CD14-positive monocyte (primary cell): ENCODE data around the gene MEGF8. TPM values are rescaled to one million over a fixed set of nuclear protein-coding genes. Genes with fewer than 3 reads are reported as not detected.

Experiments used
- DNase-seq, 3 donors: peaks; one replicate each; pipeline ENCODE4 v3.0.0-alpha.2; 2011 to 2022
- H2AFZ ChIP-seq: 2 replicates; pipeline ENCODE4 v1.6.0; 2012; ENCODE audit warnings: mild to moderate bottlenecking, low read depth, low read length, inconsistent platforms; ENCODE audit not compliant: insufficient read depth, poor library complexity, severe bottlenecking
- H3K27ac ChIP-seq, 2 donors: 1 replicate in 1 of 2; 2 replicates in 1 of 2; pipeline ENCODE4 v1.5.1; 2012 to 2013; ENCODE audit warnings: low read length in 2 of 2, control low read depth in 1 of 2, inconsistent platforms in 1 of 2, low read depth in 1 of 2, mild to moderate bottlenecking in 1 of 2
- H3K27me3 ChIP-seq, 2 donors: one replicate each; pipeline versions ENCODE4 v1.6.0 to v1.6.1; 2011 to 2013; ENCODE audit warnings: low read length in 2 of 2; ENCODE audit not compliant: control insufficient read depth in 2 of 2, insufficient read depth in 2 of 2
- H3K36me3 ChIP-seq, 2 donors: replicated peaks in 1 of 2; 1 replicate in 1 of 2; 2 replicates in 1 of 2; pipeline versions ENCODE4 v1.5.1 to v1.6.1; 2012 to 2013; ENCODE audit warnings: low read length in 2 of 2, control low read depth in 1 of 2, inconsistent platforms in 1 of 2, mild to moderate bottlenecking in 1 of 2; ENCODE audit not compliant: insufficient read depth in 2 of 2, control insufficient read depth in 1 of 2
- H3K4me1 ChIP-seq, 2 donors: 1 replicate in 1 of 2; 2 replicates in 1 of 2; pipeline versions ENCODE4 v1.5.1 to v1.6.1; 2012 to 2013; ENCODE audit warnings: low read length in 2 of 2, control low read depth in 1 of 2, inconsistent platforms in 1 of 2, mild to moderate bottlenecking in 1 of 2, moderate library complexity in 1 of 2; ENCODE audit not compliant: insufficient read depth in 2 of 2, control insufficient read depth in 1 of 2
- H3K4me2 ChIP-seq: replicated peaks from 2 replicates; pipeline ENCODE3; 2012; ENCODE audit warnings: low read length, moderate library complexity, mild to moderate bottlenecking; ENCODE audit not compliant: poor library complexity, severe bottlenecking; ENCODE audit errors: extremely low read depth
- H3K4me3 ChIP-seq, 3 experiments: fragments of 200-600 bp in 1 of 3; sonication (generic) in 1 of 3; replicated peaks in 1 of 3; 1 replicate in 2 of 3; 2 replicates in 1 of 3; pipeline ENCODE4 v1.5.1; 2011 to 2013; ENCODE audit warnings: low read length in 3 of 3, mild to moderate bottlenecking in 3 of 3, control low read depth in 2 of 3, low read depth in 2 of 3, inconsistent platforms in 1 of 3, moderate library complexity in 1 of 3
- H3K79me2 ChIP-seq: 2 replicates; pipeline ENCODE4 v1.6.0; 2012; ENCODE audit warnings: mild to moderate bottlenecking, control low read depth, inconsistent platforms, low read length, moderate library complexity; ENCODE audit not compliant: insufficient read depth
- H3K9ac ChIP-seq: 2 replicates; pipeline ENCODE4 v1.6.0; 2017; ENCODE audit warnings: low read length, mild to moderate bottlenecking; ENCODE audit not compliant: insufficient read depth, poor library complexity, severe bottlenecking
- H3K9me3 ChIP-seq, 2 donors: replicated peaks in 1 of 2; 1 replicate in 1 of 2; 2 replicates in 1 of 2; pipeline versions ENCODE4 v1.5.1 to v1.6.1; 2012 to 2013; ENCODE audit warnings: low read length in 2 of 2, control low read depth in 1 of 2; ENCODE audit not compliant: control insufficient read depth in 1 of 2, insufficient read depth in 1 of 2
- H4K20me1 ChIP-seq: 2 replicates; pipeline ENCODE4 v1.6.0; 2012; ENCODE audit warnings: mild to moderate bottlenecking, low read length, control low read depth, moderate library complexity; ENCODE audit not compliant: insufficient read depth
- H3K27ac Mint-ChIP-seq, 7 donors: one replicate each; pipeline ENCODE4 v1.8.0; 2020; ENCODE audit warnings: mild to moderate bottlenecking in 7 of 7, mixed read lengths in 7 of 7, moderate library complexity in 6 of 7, inconsistent platforms in 2 of 7
- H3K27me3 Mint-ChIP-seq, 3 donors: one replicate each; pipeline ENCODE4 v1.8.0; 2021 to 2022; ENCODE audit warnings: low read depth in 3 of 3, mild to moderate bottlenecking in 3 of 3, mixed read lengths in 3 of 3, moderate library complexity in 3 of 3, inconsistent platforms in 1 of 3
- H3K36me3 Mint-ChIP-seq, 2 donors: one replicate each; pipeline ENCODE4 v1.8.0; 2020; ENCODE audit warnings: mixed read lengths in 2 of 2, inconsistent platforms in 1 of 2, mild to moderate bottlenecking in 1 of 2
- H3K4me1 Mint-ChIP-seq: one replicate; pipeline ENCODE4 v1.8.0; 2020; ENCODE audit warnings: mild to moderate bottlenecking, mixed read lengths
- H3K4me3 Mint-ChIP-seq, 2 donors: one replicate each; pipeline ENCODE4 v1.8.0; 2020; ENCODE audit warnings: mild to moderate bottlenecking in 2 of 2, mixed read lengths in 2 of 2, moderate library complexity in 1 of 2
- H3K9me3 Mint-ChIP-seq, 7 donors: one replicate each; pipeline ENCODE4 v1.8.0; 2020 to 2022; ENCODE audit warnings: mixed read lengths in 7 of 7, mild to moderate bottlenecking in 6 of 7, moderate library complexity in 6 of 7, inconsistent platforms in 2 of 7
- CTCF ChIP-seq: fragments of 200-600 bp; IDR thresholded peaks from one replicate; pipeline ENCODE4 v1.8.0; 2022; ENCODE audit warnings: antibody characterized with exemption, mild to moderate bottlenecking
- whole genome bisulfite sequencing: methylation state at CpG from one replicate; pipeline ENCODE4 v1.1.5; 2013; ENCODE audit warnings: missing lambda C conversion rate; ENCODE audit not compliant: insufficient coverage; 5-methylcytosine and 5-hydroxymethylcytosine counted together
- intact Hi-C, 2 donors: fragments of 100-400 bp; cut with micrococcal nuclease; formaldehyde crosslinking; loops; one replicate each; pipeline versions ENCODE4 v1.15.0 to v1.15.1; 2023
- polyA plus RNA-seq, 3 donors: library from polyadenylated mRNA; depleted of rRNA in 1 of 3; unstranded in 2 of 3; stranded (reverse) in 1 of 3; fragments of 300-500 nt in 2 of 3; fragments of >200 nt in 1 of 3; fragmentation: Illumina TruSeq in 2 of 3; gene quantifications; 1 replicate in 2 of 3; 2 replicates in 1 of 3; pipeline ENCODE4 v1.2.3, GENCODE V29; 2012 to 2021

The MEGF8 gene
- polyA plus RNA-seq, 3 donors, result 0.15 to 2.7 (median 0.27) TPM

GRCh38 chr19:42352301-42353259, 27.1 kb downstream of the MEGF8 start:
- no peaks in the 10 kb centered on the region for H3K27me3 ChIP-seq
- H3K4me1 Mint-ChIP-seq, result peaks cover 5% of the 10 kb centered on the region
- H2AFZ ChIP-seq, result no peak overlapping the region
- 92% methylated on average over 28 of the region's 31 CpGs for WGBS
- H3K36me3 Mint-ChIP-seq, result peaks cover 7 to 17% of the 10 kb centered on the region in 2 donors
- no peaks in the 10 kb centered on the region for H3K9me3 ChIP-seq
- no peak overlapping the region for H3K27ac ChIP-seq
- no peak overlapping the region for H3K4me3 Mint-ChIP-seq
- no peak overlapping the region for H3K4me3 ChIP-seq
- no peak for TF ChIP-seq CTCF
- peaks cover 0 to 3% (median 0%) of the 10 kb centered on the region in 3 donors for H3K27me3 Mint-ChIP-seq
- intact Hi-C loops, result no loop called here
- peaks cover 9 to 14% of the 10 kb centered on the region in 2 donors for H3K36me3 ChIP-seq
- H3K4me1 ChIP-seq, result peaks cover 3 to 5% of the 10 kb centered on the region in 2 donors
- H3K9ac ChIP-seq, result no peak overlapping the region
- no peak overlapping the region for H3K4me2 ChIP-seq
- H3K79me2 ChIP-seq, result no peaks in the 10 kb centered on the region
- H4K20me1 ChIP-seq, result no peaks in the 10 kb centered on the region
- DNase-seq, result no peak
- H3K9me3 Mint-ChIP-seq, result no peaks in the 10 kb centered on the region
- H3K27ac Mint-ChIP-seq, result peak overlapping the region in 1 of 7 donors; percentile 26

GRCh38 chr19:42353341-42354015, 28.0 kb downstream of the MEGF8 start:
- Histone ChIP-seq H3K27ac (no peak overlapping the region), H2AFZ (no peak overlapping the region), H3K9me3 (no peaks in the 10 kb centered on the region), H3K79me2 (no peaks in the 10 kb centered on the region), H3K36me3 (peaks cover 9 to 14% of the 10 kb centered on the region in 2 donors), H3K4me3 (no peak overlapping the region), H3K4me1 (no peaks in the 10 kb centered on the region), H3K9ac (no peak overlapping the region), H3K27me3 (no peaks in the 10 kb centered on the region), H3K4me2 (no peak overlapping the region), H4K20me1 (no peaks in the 10 kb centered on the region)
- Mint-ChIP-seq H3K36me3 (peaks cover 3 to 19% of the 10 kb centered on the region in 2 donors), H3K9me3 (no peaks in the 10 kb centered on the region), H3K4me3 (no peak overlapping the region), H3K27me3 (peaks cover 0 to 3% (median 0%) of the 10 kb centered on the region in 3 donors), H3K27ac (peak overlapping the region in 1 of 7 donors; percentile 80), H3K4me1 (no peaks in the 10 kb centered on the region)
- intact Hi-C loops, result no loop called here
- no peak for DNase-seq
- 99% methylated on average over 15 of the region's 29 CpGs for WGBS
- TF ChIP-seq CTCF, result no peak
